Measurements from ENCODE around the gene UBQLN1.

Gene UBQLN1

GRCh38 chr9:83688921-83689320 lies 18.8 kb downstream of the UBQLN1 start:
- no peak for DNase-seq (ENCODE audit: low read depth)

- no peak for DNase-seq (ENCODE audit: low read depth)
Observed at GRCh38 chr9:83681490-83681889, 26.3 kb downstream of the UBQLN1 start.

- no peak for DNase-seq (ENCODE audit: low read depth)
Observed at GRCh38 chr9:83680233-83680632, 27.5 kb downstream of the UBQLN1 start.

- no peak for DNase-seq (ENCODE audit: low read depth)
Observed at GRCh38 chr9:83677596-83677995, 30.2 kb downstream of the UBQLN1 start.

GRCh38 chr9:83675466-83675865 lies 32.3 kb downstream of the UBQLN1 start:
- DNase-seq (ENCODE audit: low read depth): no peak

GRCh38 chr9:83671451-83671850 lies 36.3 kb downstream of the UBQLN1 start:
- no peak for DNase-seq (ENCODE audit: low read depth)

- DNase-seq (ENCODE audit: low read depth): no peak
Observed at GRCh38 chr9:83670381-83670780, 37.4 kb downstream of the UBQLN1 start.

GRCh38 chr9:83669067-83669466 lies 38.7 kb downstream of the UBQLN1 start:
- DNase-seq (ENCODE audit: low read depth): no peak

- DNase-seq (ENCODE audit: low read depth): no peak
Observed at GRCh38 chr9:83665580-83666200, 42.1 kb downstream of the UBQLN1 start.

GRCh38 chr9:83662933-83663332 lies 44.8 kb downstream of the UBQLN1 start:
- DNase-seq (ENCODE audit: low read depth): no peak

GRCh38 chr9:83656952-83657351 lies 50.8 kb downstream of the UBQLN1 start:
- DNase-seq (ENCODE audit: low read depth): no peak

GRCh38 chr9:83656032-83656680 lies 51.6 kb downstream of the UBQLN1 start:
- no peak for DNase-seq (ENCODE audit: low read depth)

GRCh38 chr9:83655433-83655832 lies 52.3 kb downstream of the UBQLN1 start:
- no peak for DNase-seq (ENCODE audit: low read depth)

- no peak for DNase-seq (ENCODE audit: low read depth)
Observed at GRCh38 chr9:83652433-83652832, 55.3 kb downstream of the UBQLN1 start.

GRCh38 chr9:83651558-83651957 lies 56.2 kb downstream of the UBQLN1 start:
- DNase-seq (ENCODE audit: low read depth): no peak

GRCh38 chr9:83649515-83649914 lies 58.2 kb downstream of the UBQLN1 start:
- no peak for DNase-seq (ENCODE audit: low read depth)

- peak; percentile 14 for DNase-seq (ENCODE audit: low read depth)
Observed at GRCh38 chr9:83649080-83649479, 58.7 kb downstream of the UBQLN1 start.

- no peak for DNase-seq (ENCODE audit: low read depth)
Observed at GRCh38 chr9:83646500-83647239, 61.1 kb downstream of the UBQLN1 start.

- DNase-seq (ENCODE audit: low read depth): no peak
Observed at GRCh38 chr9:83642793-83643192, 65.0 kb downstream of the UBQLN1 start.

GRCh38 chr9:83639266-83639665 lies 68.5 kb downstream of the UBQLN1 start:
- no peak for DNase-seq (ENCODE audit: low read depth)

- DNase-seq (ENCODE audit: low read depth): no peak
Observed at GRCh38 chr9:83637389-83637788, 70.4 kb downstream of the UBQLN1 start.

GRCh38 chr9:83636813-83637212 lies 70.9 kb downstream of the UBQLN1 start:
- DNase-seq (ENCODE audit: low read depth): no peak

- no peak for DNase-seq (ENCODE audit: low read depth)
Observed at GRCh38 chr9:83633676-83634075, 74.1 kb downstream of the UBQLN1 start.

All from GM04504 (cell line).